A549 (cell line): ENCODE measurements around the gene STIMATE. TPM values are rescaled to one million over a fixed set of nuclear protein-coding genes. Genes with fewer than 3 reads are reported as not detected.

Experiments
- ATAC-seq, 2 experiments: fragments of 200-7000 bp in 1 of 2; fragments of >200 bp in 1 of 2; cut with Nextera tagmentation in 1 of 2; cut with Tn5 transposase in 1 of 2; 3 replicates each; pipeline versions ENCODE4 v1.8.0 to v1.9.1; 2018 to 2020; ENCODE audit warnings: mild to moderate bottlenecking in 1 of 2, moderate library complexity in 1 of 2
- CTCF ChIA-PET: fragments of 300-600 bp; sonication (Branson Sonifier 250); formaldehyde crosslinking; extraction: SDS; loops from one replicate; lab custom pipeline; 2021; ENCODE audit warnings: antibody characterized with exemption, inconsistent platforms; lab: Yijun Ruan, JAX
- POLR2A ChIA-PET: fragments of 350-600 bp; formaldehyde crosslinking; extraction: SDS; loops from one replicate; lab custom pipeline; 2021; ENCODE audit warnings: antibody characterized with exemption, inconsistent platforms; lab: Yijun Ruan, JAX
- DNase-seq, 2 experiments: peaks; one replicate each; pipeline versions ENCODE4 v3.0.0 to v3.0.0-alpha.2; 2011 to 2016; ENCODE audit warnings: low read depth in 1 of 2, low spot score in 1 of 2
- FAIRE-seq: peaks from 2 replicates; lab custom pipeline; 2011; peaks lifted over from hg19 to GRCh38; lab: Jason Lieb, UNC
- H3K27ac ChIP-seq, 2 experiments: fragments of >200 bp; sonication (Bioruptor Twin); formaldehyde crosslinking; 3 replicates each; pipeline ENCODE4 v1.5.1; 2016 to 2017
- H3K4me1 ChIP-seq: fragments of >200 bp; sonication (Bioruptor Twin); formaldehyde crosslinking; 3 replicates; pipeline ENCODE4 v1.6.1; 2016
- H3K4me2 ChIP-seq: fragments of >200 bp; sonication (Bioruptor Twin); formaldehyde crosslinking; 3 replicates; pipeline ENCODE4 v1.6.1; 2016
- H3K4me3 ChIP-seq: fragments of >200 bp; sonication (Bioruptor Twin); formaldehyde crosslinking; 3 replicates; pipeline ENCODE4 v1.5.1; 2016
- H3K9me3 ChIP-seq: fragments of >200 bp; sonication (Bioruptor Twin); formaldehyde crosslinking; 3 replicates; pipeline ENCODE4 v1.6.1; 2016
- CHD4 ChIP-seq: fragments of 200-600 bp; sonication (generic); IDR thresholded peaks from 2 replicates; pipeline ENCODE4 v1.6.1; 2016; ENCODE audit warnings: antibody characterized with exemption, mild to moderate bottlenecking, borderline replicate concordance
- CTCF ChIP-seq: fragments of >200 bp; sonication (Bioruptor Twin); formaldehyde crosslinking; IDR thresholded peaks from 3 replicates; pipeline ENCODE4 v1.5.1; 2016
- GATA3 ChIP-seq: IDR thresholded peaks from 2 replicates; pipeline ENCODE4 v1.6.1; 2012; ENCODE audit warnings: borderline replicate concordance
- HDAC2 ChIP-seq: fragments of 200-600 bp; sonication (generic); IDR thresholded peaks from 2 replicates; pipeline ENCODE4 v1.6.1; 2016
- HEYL ChIP-seq: fragments of 250-450 bp; sonication (Bioruptor Pico); IDR thresholded peaks from 2 replicates; pipeline ENCODE4 v1.8.0; 2021; ENCODE audit warnings: mild to moderate bottlenecking, moderate library complexity
- HOXB13 ChIP-seq: fragments of 250-450 bp; sonication (Bioruptor Pico); IDR thresholded peaks from 2 replicates; pipeline ENCODE4 v1.5.0; 2020; ENCODE audit warnings: low read depth, mild to moderate bottlenecking, moderate library complexity
- MAFK ChIP-seq: fragments of 450-650 bp; IDR thresholded peaks from 2 replicates; pipeline ENCODE4 v1.6.1; 2014; ENCODE audit not compliant: partially characterized antibody
- MAX ChIP-seq: IDR thresholded peaks from 2 replicates; pipeline ENCODE4 v1.6.1; 2012
- MAZ ChIP-seq: fragments of 150-350 bp; IDR thresholded peaks from 2 replicates; pipeline ENCODE4 v1.6.1; 2014; ENCODE audit warnings: antibody characterized with exemption, low read depth, low read length, borderline replicate concordance
- MYC ChIP-seq: IDR thresholded peaks from 2 replicates; pipeline ENCODE4 v1.6.1; 2012; ENCODE audit warnings: mild to moderate bottlenecking, inconsistent platforms, low read length, improper control_type of control experiment, borderline replicate concordance
- NFE2L2 ChIP-seq: fragments of 150-350 bp; conservative IDR thresholded peaks from 2 replicates; pipeline ENCODE4 v1.6.1; 2014; ENCODE audit warnings: low read length
- NR3C1 ChIP-seq: fragments of >200 bp; sonication (Bioruptor Twin); formaldehyde crosslinking; IDR thresholded peaks from 3 replicates; pipeline ENCODE4 v1.6.1; 2017
- POLR2AphosphoS2 ChIP-seq: conservative IDR thresholded peaks from 2 replicates; pipeline ENCODE4 v1.6.1; 2012; ENCODE audit warnings: low read length, improper control_type of control experiment, inconsistent platforms
- RFX5 ChIP-seq: fragments of 450-650 bp; IDR thresholded peaks from 2 replicates; pipeline ENCODE4 v1.7.1; 2014; ENCODE audit warnings: antibody characterized with exemption, mild to moderate bottlenecking, moderate library complexity
- WGBS: methylation state at CpG from one replicate; pipeline ENCODE4 v1.1.6; 2017; ENCODE audit errors: missing lambda C conversion rate; 5-methylcytosine and 5-hydroxymethylcytosine counted together
- polyA plus RNA-seq, 4 experiments: library from polyadenylated mRNA; depleted of rRNA in 3 of 4; stranded (reverse); fragments of >200 nt; fragmentation: RNase III in 1 of 4; extraction: RNeasy Plus Mini Kit Qiagen cat#74134 plus additional on column Dnase treatment in 1 of 4; gene quantifications; 2 replicates in 3 of 4; 3 replicates in 1 of 4; pipeline ENCODE4 v1.2.3, GENCODE V29; 2011 to 2017

The STIMATE gene
- polyA plus RNA-seq, 2 of the 4 experiments (the other 2 are of a cell fraction): 5.2 to 5.5 TPM

GRCh38 chr3:52874864-52875587 is 22.3 kb downstream of the STIMATE start:
- no peak overlapping the region for H3K4me2 ChIP-seq
- peaks cover 9% of the 10 kb centered on the region for H3K4me1 ChIP-seq
- ATAC-seq (no peak), DNase-seq (no peak), FAIRE-seq (no peak)
- ChIA-PET CTCF (interaction anchor here (1.4 to 1.8 kb wide), 2 partner anchors 19 to 32 kb away, joined by 3 to 4 read pairs; no protein-coding TSS in a partner anchor), POLR2A (no interaction called here)
- H3K9me3 ChIP-seq: no peaks in the 10 kb centered on the region
- 89% methylated on average over 9 of the region's 9 CpGs for WGBS
- no peak overlapping the region for H3K4me3 ChIP-seq
- H3K27ac ChIP-seq: no peak overlapping the region
- TF ChIP-seq CHD4 (no peak), MYC (no peak), RFX5 (no peak), GATA3 (no peak), MAX (no peak)

GRCh38 chr3:52874160-52874701 is 23.1 kb downstream of the STIMATE start:
- WGBS: 81% methylated on average over 5 of the region's 5 CpGs
- TF ChIP-seq HDAC2 (no peak), HEYL (CRISPR knock-in tag) (no peak)
- Histone ChIP-seq H3K4me1 (peaks cover 9% of the 10 kb centered on the region), H3K4me2 (no peak overlapping the region), H3K9me3 (no peaks in the 10 kb centered on the region), H3K4me3 (no peak overlapping the region), H3K27ac (no peak overlapping the region)
- ChIA-PET POLR2A (no interaction called here), CTCF (interaction anchor here (0.6 to 1.8 kb wide), 3 partner anchors 18 to 60 kb away, joined by 3 to 4 read pairs (median 3); no protein-coding TSS in a partner anchor)
- DNase-seq (no peak), FAIRE-seq (no peak), ATAC-seq (no peak)

GRCh38 chr3:52873433-52874159 is 23.8 kb downstream of the STIMATE start:
- Histone ChIP-seq H3K27ac (0 out of 6 replicates have a peak overlapping the region, but pooled peaks of 1 of the 2 experiments have one; percentile 3), H3K4me3 (no peak overlapping the region), H3K4me1 (peaks cover 9% of the 10 kb centered on the region), H3K4me2 (no peak overlapping the region), H3K9me3 (no peaks in the 10 kb centered on the region)
- ChIA-PET CTCF (interaction anchor here (0.6 to 1.8 kb wide), 3 partner anchors 17 to 60 kb away, joined by 3 to 4 read pairs (median 3); no protein-coding TSS in a partner anchor), POLR2A (no interaction called here)
- DNase-seq (peak in 1 of 2 experiments; percentile 5), ATAC-seq (0 out of 6 replicates have a peak, but pooled peaks have one; percentile 37 to 43), FAIRE-seq (no peak)
- 79% methylated on average over 8 of the region's 8 CpGs for WGBS
- no peak for TF ChIP-seq NFE2L2
- TF ChIP-seq MAFK: peak; percentile 39
- TF ChIP-seq POLR2AphosphoS2: no peak
- TF ChIP-seq MAZ: no peak

GRCh38 chr3:52872245-52872644 is 25.1 kb downstream of the STIMATE start:
- WGBS: 96% methylated on average over 3 of the region's 3 CpGs
- POLR2A ChIA-PET: no interaction called here
- CTCF ChIA-PET: no interaction called here
- TF ChIP-seq CTCF: no peak
- TF ChIP-seq NR3C1: no peak
- TF ChIP-seq HOXB13 (CRISPR knock-in tag): no peak
- H3K27ac ChIP-seq: peak overlapping the region; percentile 23 to 35; a peak in 2 of 6 replicates
- no peak for DNase-seq
- FAIRE-seq: no peak
- H3K4me3 ChIP-seq: no peak overlapping the region
- no peak for ATAC-seq
- H3K4me1 ChIP-seq: peaks cover 9% of the 10 kb centered on the region
- H3K9me3 ChIP-seq: no peaks in the 10 kb centered on the region
- H3K4me2 ChIP-seq: no peak overlapping the region; the same call in 2 of the 3 replicates
